GM12891 (cell line): Measurements from ENCODE around the gene AKAP9.
"Not testable (repeated sequence)": the region's sequence is repeated elsewhere in the genome, so short reads cannot be mapped to it uniquely, and the experiment has no call there.

Experiments
- DNase-seq: peaks from one replicate; pipeline ENCODE4 v3.0.0; 2011; ENCODE audit warnings: low spot score; ENCODE audit not compliant: insufficient read length
- FAIRE-seq: peaks from 2 replicates; lab custom pipeline; 2011; peaks lifted over from hg19 to GRCh38; lab: Jason Lieb, UNC
- PAX5 ChIP-seq: IDR thresholded peaks from 2 replicates; pipeline ENCODE4 v1.6.1; 2011; ENCODE audit warnings: low read length, moderate library complexity, mild to moderate bottlenecking; ENCODE audit not compliant: insufficient read depth, severe bottlenecking
- POLR2A ChIP-seq: IDR thresholded peaks from 2 replicates; pipeline ENCODE4 v1.6.1; 2011; ENCODE audit warnings: low read depth, low read length, control low read depth
- POLR2AphosphoS5 ChIP-seq: IDR thresholded peaks from 2 replicates; pipeline ENCODE4 v1.6.1; 2011; ENCODE audit warnings: low read depth, low read length, control low read depth
- POU2F2 ChIP-seq: IDR thresholded peaks from 2 replicates; pipeline ENCODE4 v1.6.1; 2011; ENCODE audit warnings: low read depth, mild to moderate bottlenecking, control low read depth, low read length, moderate library complexity
- SPI1 ChIP-seq: IDR thresholded peaks from 2 replicates; pipeline ENCODE4 v1.6.1; 2011; ENCODE audit warnings: low read depth, low read length, control low read depth
- TAF1 ChIP-seq: IDR thresholded peaks from 2 replicates; pipeline ENCODE4 v1.6.1; 2011; ENCODE audit warnings: low read depth, low read length, control low read depth

Gene AKAP9

DNA sequence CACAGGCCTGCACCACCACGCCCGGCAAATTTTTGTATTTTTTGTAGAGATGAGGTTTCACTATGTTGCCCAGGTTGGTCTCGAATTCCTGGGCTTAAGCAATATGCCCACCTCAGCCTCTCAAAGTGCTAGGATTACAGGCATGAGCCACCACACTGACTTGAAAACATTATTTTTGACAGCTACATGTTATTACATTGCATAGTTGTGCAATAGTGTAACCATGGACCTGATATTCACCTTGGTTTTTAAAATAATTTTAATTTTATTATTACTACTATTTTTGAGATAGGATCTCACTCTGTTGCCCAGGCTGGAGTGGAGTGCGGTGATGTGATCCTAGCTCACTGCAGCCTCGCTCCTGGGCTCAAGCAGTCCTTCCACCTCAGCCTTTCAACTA is 18.4 kb downstream of the AKAP9 start:
- FAIRE-seq (no peak), DNase-seq (no peak)
- TF ChIP-seq POLR2A (no peak), PAX5 (no peak), TAF1 (no peak), POLR2AphosphoS5 (no peak), SPI1 (no peak), POU2F2 (no peak)

DNA sequence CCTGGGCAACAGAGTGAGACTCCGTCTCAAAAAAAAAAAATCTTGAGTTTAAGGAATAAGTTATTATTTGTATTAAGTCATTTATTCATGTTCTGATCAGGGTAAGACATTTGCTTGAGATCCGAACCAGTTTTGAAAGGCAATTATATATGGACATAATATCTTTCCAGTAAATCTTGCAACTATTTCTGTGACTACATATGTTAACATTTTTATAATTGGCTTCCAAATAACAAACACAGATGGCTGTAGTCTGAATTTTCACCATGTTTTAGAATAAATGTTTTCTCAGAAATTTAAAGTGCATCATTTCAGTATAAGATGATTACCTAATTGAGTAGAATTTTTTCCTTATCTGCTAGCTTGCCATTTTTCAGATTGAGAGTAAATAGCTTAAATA is 21.2 kb downstream of the AKAP9 start:
- DNase-seq (no peak), FAIRE-seq (no peak)
- TF ChIP-seq POLR2A (no peak), POU2F2 (no peak), POLR2AphosphoS5 (no peak), TAF1 (no peak), PAX5 (no peak), SPI1 (no peak)

DNA sequence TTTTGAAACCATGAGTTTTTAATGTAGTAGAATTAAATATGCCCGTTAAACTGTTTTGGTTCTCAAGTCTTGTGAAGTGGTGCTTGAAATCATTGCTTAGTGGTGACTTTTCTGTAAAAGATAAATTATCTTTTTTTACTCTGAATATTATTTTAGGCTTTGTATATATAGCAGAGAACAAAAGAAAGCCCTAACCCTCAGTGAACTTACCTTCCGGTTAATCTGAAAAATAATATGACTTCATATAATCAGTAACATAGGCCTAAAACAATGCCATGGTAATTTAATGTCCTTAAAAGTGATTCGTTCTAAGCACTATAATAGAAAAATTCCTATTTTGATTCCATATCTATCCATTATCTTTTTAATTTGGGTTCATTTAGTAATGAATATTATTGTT is 21.8 kb downstream of the AKAP9 start:
- TF ChIP-seq SPI1: no peak
- no peak for TF ChIP-seq POLR2AphosphoS5
- TF ChIP-seq POLR2A: no peak
- TF ChIP-seq TAF1: no peak
- no peak for TF ChIP-seq PAX5
- no peak for TF ChIP-seq POU2F2
- DNase-seq (no peak), FAIRE-seq (no peak)

DNA sequence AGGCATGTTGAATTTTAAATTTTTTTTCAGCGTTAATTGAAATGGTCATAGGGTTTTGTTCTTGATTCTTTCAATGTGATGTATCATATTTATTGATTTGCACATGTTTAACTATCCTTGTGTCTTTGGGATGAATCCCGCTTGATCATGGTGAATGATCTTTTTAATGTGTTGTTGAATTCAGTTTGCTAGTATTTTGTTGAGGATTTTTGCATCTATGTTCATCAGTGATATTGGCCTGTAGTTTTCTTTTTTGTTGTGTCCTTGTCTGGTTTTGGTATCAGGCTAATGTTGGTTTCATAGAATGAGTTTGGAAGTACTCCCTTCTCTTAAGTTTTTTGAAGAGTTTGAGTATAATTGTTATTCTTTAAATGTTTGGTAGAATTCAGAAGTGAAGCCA is 26.9 kb downstream of the AKAP9 start:
- DNase-seq, FAIRE-seq: not testable (repeated sequence)

DNA sequence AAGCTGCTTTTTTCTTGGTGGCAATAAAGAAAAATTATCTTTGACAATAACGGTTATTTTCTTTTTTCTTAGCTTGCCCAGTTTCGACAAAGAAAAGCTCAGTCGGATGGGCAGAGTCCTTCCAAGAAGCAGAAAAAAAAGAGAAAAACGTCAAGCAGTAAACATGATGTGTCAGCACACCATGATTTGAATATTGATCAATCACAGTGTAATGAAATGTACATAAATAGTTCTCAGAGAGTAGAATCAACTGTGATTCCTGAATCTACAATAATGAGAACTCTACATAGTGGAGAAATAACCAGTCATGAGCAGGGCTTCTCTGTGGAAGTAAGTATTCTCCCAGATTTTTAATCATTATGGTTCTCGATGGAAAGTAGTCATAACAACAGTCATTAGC is 33.0 kb downstream of the AKAP9 start:
- no peak for DNase-seq
- no peak for TF ChIP-seq SPI1
- FAIRE-seq: no peak

DNA sequence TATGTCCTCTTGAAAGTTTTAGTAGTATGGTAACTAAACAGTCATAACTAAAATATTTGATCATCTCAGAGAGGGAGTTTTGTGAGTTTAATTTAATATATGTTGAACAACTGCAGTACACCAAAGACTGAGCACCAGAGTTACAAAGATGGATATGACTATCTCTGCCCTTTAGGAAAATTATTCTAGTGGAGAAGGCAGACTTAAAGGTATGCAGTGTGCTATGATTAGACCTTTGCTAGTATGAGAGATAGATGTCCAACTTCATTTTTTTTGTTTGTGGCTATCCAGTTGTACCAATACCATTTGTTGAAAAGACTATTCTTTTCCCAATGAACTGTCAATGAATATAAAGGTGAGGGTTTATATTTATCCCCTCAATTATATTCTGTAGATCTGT is 33.4 kb downstream of the AKAP9 start:
- FAIRE-seq (no peak), DNase-seq (no peak)
- no peak for TF ChIP-seq POU2F2
- TF ChIP-seq SPI1: no peak
- TF ChIP-seq POLR2A: no peak
- TF ChIP-seq PAX5: no peak
- TF ChIP-seq POLR2AphosphoS5: no peak
- TF ChIP-seq TAF1: no peak

DNA sequence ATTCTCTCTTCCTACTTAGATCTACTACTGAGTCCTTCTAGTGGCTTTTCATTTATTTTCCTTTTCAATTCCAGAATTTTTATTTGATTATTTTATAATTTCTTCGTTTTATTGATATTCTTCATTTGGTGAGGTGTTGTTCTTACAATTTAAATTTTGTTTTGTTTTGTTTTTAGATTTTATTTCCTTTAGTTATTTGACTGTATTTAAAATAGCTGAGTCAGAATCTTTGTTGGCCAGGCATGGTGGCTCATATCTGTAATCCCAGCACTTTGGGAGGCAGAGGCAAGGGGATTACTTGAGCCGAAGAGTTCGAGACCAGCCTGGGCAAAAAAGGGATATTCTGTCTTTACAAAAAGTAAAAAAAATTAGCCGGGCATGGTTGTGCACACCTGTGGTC is 36.1 kb downstream of the AKAP9 start:
- TF ChIP-seq PAX5: no peak
- TF ChIP-seq SPI1: no peak
- no peak for TF ChIP-seq TAF1
- no peak for TF ChIP-seq POU2F2
- no peak for TF ChIP-seq POLR2A
- TF ChIP-seq POLR2AphosphoS5: no peak
- DNase-seq: no peak
- FAIRE-seq: no peak

DNA sequence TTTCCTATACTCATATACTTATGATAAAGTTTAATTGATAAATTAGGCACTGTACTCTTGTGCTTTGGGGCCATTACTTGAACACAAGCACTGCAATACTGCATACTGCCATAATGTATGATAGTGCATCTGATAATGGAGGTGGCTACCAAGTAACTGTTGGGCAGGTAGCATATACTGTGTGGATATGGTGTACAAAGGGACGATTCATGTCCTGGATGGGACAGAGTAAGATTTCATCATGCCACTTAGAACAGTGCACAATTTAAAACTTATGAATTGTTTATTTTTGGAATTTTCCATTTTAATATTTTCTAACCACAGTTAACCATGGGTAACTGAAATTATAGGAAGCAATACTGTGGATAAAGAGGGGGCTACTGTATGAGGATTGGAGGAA is 38.9 kb downstream of the AKAP9 start:
- FAIRE-seq: peak; percentile 51
- TF ChIP-seq SPI1: no peak
- no peak for TF ChIP-seq PAX5
- no peak for TF ChIP-seq TAF1
- no peak for TF ChIP-seq POLR2A
- TF ChIP-seq POLR2AphosphoS5: no peak
- no peak for TF ChIP-seq POU2F2

DNA sequence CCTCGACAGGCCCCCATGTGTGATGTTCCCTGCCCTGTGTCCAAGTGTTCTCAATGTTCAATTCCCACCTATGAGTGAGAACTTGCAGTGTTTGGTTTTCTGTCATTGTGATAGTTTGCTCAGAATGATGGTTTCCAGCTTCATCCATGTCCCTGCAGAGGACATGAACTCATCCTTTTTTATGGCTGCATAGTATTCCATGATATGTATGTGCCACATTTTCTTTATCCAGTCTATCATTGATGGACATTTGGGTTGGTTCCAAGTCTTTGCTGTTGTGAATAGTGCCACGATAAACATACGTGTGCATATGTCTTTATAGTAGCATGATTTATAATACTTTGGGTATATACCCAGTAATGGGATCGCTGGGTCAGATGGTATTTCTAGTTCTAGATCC is 41.7 kb downstream of the AKAP9 start:
- DNase-seq, FAIRE-seq: not testable (repeated sequence)

More for the DNA sequence above, 38.9 kb downstream of the AKAP9 start:
- no peak for DNase-seq

DNA sequence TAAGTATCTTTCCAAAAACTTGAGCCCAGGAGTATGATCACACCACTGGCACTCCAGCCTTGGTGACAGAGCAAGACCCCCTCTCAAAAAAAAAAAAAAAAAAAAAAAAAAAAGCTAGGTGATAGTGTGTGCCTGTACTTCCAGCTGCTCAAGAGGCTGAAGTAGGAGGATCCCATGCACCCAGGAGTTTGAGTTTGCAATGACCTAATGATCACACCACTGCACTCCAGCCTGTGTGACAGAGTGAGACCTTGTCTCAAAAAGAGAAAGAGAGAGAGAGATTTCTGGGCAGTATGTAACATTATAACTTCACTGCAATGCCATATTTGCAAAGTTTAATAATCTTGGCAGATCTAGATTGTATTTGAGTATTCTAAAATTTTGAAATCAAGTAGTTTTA is 47.6 kb downstream of the AKAP9 start:
- TF ChIP-seq POLR2AphosphoS5: no peak
- no peak for TF ChIP-seq PAX5
- no peak for FAIRE-seq
- DNase-seq: no peak

DNA sequence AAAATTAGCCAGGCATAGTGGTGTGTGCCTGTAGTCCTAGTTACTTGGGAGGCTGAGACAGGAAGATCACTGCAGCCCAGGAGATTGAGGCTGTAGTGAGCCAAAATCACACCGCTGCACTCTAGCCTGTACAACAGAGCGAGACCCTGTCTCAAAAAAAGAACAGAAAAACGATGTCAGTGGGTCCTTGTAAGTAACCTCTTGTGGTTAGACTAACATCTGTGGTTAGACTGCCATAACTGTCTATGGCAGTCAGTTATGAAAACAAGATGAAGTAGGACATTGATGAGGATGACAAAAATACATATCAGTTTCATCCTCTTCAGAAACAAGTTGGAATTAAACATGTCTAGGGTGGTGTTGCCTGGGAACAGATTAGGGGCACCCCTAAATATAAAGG is 53.3 kb downstream of the AKAP9 start:
- FAIRE-seq (peak; percentile 71), DNase-seq (no peak)
- no peak for TF ChIP-seq POLR2A
- TF ChIP-seq SPI1: no peak
- no peak for TF ChIP-seq TAF1
- TF ChIP-seq POU2F2: no peak
- no peak for TF ChIP-seq PAX5
